Fibroblast of gingiva (primary cell): ENCODE data around the gene KCTD3.

ENCODE experiments used
- DNase-seq: peaks from one replicate; pipeline ENCODE4 v3.0.0-alpha.2; 2011; ENCODE audit warnings: low read depth

KCTD3 gene

DNA sequence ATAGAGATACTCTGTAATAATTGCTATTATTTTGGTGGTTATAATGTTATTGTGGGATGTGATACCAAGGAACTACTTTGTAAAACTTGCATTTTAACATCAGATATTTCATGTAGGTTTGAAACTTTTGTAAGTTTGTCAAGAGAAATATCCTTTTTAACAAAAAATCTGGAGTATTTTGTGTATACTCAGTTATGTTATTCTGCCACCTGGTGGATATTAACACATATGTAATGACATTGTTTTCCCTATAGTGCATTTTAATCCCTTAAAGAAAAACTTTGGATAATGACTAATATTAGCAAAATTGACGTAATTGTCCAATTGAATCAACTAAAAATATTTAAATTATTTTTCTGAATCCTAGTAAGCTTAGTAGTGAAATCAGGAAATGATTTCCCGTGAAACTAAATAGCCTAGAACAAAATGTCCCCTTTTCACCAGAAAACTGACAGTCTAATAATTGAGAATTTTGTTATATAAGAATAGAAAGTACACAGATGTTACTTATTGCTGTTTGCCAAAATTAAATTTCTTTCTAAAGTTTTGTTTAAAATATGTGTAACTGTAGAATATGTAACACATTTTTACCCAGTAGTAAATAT is 39.6 kb downstream of the KCTD3 start:
- DNase-seq: no peak

DNA sequence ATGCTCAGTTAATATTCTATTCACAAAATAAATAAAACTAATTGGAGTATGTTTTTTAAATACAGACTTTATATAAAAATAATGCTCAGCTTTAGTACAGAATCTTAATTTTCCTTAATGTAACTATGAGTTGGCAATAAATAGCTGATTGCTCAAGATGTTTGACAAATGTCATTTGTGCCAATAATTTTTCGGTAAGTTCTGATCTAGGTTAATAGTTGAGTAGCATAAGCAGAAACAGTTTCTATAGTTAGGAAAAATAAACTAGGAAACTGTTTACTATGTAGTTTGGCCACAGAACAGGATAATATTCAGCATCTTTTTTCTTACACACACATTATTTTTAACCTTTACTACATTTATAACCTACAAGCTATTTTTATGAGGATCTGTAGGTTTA is 40.3 kb downstream of the KCTD3 start:
- DNase-seq: no peak

DNA sequence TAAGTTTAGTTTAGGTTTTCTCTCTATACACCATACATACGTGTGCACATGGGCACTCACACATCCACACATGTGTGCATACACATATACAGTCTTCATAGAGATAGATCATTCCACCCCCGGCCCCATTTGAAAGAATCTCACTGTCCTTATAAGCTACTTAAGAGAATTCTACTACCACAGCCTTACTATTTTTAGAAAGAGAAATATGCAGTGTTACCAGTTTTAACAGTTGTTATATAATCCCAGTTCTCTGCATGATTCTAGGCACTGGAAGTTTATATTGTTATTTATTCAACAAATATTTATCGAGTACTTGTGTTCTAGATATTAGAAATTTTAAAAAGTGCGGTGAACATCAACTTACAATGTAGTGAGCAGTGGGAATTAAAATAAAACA is 41.5 kb downstream of the KCTD3 start:
- no peak for DNase-seq

DNA sequence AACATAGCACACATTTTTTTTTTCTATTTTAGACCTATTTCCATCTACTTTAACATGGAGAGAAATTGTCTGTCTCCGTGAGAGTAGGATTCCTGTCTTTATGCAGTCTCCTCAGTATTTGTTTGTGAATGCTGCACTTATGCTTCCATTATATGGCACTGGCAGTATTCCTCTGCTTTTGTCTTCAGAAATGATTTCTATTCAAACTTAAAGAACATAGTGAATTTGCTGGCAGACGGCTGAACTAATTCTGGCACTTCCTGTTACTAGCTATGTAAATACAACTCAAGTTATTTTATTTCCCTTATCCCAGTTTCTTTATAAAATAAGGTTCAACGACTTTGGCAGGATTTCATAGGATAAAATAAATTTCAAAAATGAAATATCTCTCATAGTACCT is 45.3 kb downstream of the KCTD3 start:
- DNase-seq: no peak

DNA sequence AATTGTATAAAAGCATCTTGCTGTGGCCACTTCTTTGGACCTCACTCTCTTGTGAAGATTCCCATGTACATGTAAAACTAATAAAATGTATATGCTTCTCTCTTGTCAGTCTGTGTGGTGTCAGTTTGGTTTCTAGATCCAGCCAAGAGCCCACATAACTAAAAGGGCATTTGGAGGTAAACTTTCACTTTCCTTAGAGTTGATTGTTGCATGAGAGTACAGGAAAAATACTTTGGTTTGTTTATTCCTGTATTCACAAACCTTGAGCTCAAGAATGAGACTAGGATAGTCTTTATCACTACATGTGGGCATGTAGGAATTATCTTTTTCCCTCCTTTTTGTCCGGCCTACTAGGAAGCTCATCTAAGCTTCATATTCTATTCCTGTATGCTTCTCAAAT is 50.9 kb downstream of the KCTD3 start:
- no peak for DNase-seq

DNA sequence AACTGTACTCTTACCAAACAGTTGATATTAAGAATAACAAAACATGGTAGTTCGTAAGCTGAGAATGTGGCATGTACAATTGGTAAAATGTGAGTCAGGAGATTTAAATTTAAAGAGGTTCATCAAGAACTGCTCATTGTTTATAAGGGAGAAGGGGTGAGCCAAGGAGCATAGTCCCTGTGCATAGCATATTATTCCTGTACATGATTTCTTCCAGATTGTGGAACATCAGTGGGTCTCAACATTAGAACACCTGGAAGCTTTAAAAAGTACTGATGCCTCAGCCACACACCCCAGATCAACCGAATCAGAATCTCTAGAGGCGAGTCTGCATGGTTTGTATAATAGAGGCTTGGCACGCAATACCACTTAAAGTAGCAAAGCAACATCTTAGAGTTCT is 56.1 kb downstream of the KCTD3 start:
- peak; percentile 9 for DNase-seq

DNA sequence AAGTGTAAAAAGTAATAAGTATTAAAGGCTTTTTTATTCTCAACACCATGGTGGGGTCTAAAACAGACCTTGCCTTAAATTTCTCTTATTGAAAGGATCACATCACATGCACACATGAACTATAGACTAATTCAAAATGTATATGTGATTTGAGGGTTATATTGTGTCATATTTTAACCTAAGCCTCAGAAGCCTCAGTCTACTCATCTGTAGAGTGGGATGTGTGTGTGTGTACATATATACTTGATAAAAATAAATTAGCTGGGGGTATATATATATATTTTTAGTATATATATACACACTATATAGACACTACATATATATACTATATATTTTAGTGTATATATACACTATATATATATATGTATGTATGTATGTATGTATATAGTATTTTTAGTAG is 58.8 kb downstream of the KCTD3 start:
- no peak for DNase-seq

DNA sequence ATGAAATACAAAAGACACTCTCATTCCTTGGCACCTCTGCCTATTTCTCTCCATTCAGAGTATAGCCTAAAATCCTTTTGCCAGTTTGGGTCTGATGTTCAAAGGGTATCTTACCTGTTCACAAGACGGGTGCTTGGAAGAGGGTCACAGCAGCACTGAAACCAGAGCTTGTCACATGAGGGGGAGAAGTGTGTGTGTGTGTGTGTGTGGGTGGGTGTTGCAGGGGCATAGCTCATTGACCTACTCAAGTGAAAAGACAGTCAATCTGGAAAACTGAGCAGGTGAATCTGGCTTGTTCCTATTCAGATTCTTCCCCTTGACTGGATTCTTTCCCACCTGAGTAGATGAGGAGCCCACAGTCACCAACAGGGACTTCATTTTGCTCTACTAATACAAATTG is 63.9 kb downstream of the KCTD3 start:
- DNase-seq: no peak

DNA sequence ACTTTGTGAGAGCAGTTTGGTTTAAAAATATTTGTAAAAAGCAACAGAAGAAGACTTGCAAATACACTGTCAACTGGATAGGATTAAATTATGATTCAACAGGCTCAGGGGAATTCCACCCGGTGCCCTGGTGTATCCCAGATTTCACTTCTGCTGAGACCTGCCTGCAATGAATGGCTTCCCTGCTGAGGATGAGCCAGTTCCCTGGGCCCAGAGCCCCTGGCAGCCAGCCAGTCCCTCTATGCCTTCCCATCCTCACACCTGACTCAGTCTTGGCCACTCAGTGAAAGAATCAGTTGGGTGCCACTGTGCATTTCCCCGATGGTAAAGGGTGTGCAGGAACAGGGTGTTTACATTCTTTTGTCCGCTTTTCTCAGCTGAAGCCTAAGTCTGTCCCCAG is 64.4 kb downstream of the KCTD3 start:
- no peak for DNase-seq

DNA sequence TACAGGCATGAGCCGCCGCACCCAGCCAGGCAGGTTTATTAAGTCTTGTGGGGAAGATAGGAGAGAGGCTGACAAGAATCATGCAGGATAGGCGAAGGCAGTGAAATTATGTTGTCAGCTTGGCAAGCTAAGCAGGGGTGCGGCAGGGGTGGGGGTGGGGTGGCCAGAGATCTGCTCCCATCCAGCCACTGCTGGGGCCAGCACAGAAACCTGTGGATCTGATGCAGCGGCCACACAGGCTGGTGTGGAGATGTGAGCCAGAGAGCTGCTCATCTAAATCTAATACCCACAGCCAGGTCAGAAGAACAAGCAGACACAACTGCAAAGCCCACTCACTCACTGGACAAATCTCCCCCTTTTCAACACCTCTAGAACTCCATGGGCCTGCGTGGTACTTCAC is 68.7 kb downstream of the KCTD3 start:
- DNase-seq: no peak

DNA sequence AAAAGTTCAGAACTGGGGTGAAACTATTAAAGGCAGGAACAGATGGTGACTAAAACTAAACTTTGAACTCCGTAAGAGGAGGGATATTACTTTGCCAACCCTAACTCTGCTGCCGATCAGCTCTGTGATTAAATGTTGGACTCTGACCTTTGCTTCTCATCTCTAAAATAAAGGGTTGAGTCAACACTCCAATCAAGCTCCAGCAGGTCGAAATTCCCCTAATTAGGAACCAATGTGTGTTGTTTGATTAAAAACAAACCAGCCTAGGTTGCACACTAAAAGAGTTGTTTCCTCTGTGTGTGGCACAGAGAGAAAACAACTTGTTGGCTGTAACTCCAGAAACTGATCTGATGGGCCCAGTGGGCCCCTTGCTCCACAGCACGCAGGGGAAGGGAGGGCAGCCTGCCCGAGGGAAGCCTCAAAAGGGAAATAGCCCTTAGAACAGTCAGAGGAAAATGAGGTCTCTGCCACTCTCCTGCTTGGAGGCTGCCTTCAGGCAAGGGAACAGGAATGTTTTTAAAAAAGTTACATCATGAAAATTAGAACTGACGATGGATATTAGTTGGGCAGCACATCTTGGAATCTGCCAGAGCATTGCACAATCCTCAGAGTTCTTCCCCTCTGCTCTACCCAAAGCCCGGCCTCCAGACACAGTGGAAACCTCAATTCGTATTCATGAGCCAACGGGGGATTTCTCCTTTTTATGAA is 69.3 kb downstream of the KCTD3 start:
- DNase-seq: peak; percentile 93

DNA sequence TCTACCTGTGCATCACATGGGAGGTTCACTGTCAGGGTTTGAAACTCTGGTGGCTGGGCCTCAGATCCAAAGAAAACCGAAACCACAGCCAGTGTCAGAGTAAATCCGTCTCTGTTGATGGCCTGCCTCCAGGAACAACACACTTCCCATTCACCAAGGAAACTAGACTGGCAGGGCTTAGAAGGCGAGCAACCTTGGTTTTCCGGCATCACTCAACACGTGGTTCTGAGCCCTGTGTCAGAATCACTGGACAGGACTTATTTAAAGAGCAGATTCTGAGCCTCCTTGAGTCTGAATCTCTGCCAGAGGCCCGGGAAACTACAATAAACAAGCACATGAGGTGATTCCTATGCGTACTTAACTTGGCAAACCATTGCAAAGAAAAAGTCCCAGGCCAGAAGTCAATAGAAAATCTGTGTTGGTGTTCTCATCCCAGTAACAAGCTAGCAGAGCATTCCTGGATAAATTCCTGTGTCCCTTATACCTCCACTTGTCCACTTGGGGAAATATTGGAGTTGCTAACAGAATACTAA is 70.0 kb downstream of the KCTD3 start:
- peak; percentile 89 for DNase-seq

DNA sequence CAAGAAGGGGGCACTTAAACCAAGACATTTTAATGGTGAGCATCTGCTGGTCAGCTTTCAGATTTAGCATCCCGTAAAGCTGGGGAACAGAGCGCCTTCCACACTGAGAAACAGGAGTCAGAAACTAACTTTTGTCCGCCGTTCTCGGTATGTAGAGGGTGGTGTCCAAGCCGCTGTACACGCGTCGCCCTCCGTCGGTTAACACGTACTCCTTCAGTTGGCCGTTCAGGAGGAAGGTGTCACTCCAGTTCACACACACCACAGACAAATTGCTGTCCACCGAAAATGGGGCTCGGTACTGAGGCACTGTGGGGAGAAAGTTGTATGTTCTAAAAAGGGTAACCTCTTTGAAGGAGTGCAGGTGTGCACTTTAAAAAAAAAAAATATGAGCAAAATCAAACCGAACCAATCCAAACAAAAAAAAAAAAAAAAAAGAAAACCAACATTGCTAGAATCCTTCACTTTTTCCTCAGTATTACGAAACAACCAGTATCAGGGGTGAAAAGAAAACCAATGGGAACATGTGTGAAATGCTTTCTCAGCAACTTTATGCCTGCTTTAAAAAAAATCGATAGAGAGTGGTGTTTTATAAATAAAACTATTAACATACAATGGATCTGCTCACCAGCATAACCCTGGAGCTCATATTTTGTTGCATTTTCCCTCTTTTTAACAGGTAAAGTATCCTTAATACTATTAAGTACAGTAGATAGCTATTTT is 73.5 kb downstream of the KCTD3 start:
- DNase-seq: no peak

DNA sequence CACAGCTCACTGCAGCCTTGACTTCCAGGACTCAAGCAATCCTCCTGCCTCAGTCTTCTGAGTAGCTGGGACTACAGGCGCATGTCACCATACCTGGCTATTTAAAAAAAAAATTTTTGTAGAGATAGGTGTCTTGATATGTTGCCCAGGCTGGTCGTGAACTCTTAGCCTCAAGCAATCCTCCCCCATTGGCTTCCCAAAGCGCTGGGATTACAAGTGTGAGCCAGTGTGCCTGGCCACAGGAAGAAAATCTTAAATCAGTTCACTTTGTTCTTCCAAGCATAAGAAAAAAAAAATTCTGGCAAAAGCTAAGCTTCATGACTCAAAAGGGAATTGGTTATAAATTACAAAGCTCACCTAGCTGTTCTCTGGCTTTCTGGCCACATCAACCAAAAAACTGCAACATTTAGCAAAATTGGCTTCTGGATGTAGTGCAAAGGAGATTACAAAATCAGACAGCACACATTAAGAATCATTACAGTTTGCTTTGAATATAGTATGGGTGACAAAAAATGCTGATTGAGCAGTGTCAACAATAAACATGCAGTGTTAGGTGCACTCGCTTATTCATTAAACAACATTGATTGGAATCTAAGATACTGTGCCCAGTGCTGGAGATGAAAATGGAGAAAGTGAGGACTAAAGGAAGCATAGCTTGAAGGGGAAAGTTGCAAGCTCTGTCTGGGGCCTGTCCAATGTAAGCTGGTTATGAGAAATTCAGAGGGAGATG is 76.7 kb downstream of the KCTD3 start:
- DNase-seq: no peak

DNA sequence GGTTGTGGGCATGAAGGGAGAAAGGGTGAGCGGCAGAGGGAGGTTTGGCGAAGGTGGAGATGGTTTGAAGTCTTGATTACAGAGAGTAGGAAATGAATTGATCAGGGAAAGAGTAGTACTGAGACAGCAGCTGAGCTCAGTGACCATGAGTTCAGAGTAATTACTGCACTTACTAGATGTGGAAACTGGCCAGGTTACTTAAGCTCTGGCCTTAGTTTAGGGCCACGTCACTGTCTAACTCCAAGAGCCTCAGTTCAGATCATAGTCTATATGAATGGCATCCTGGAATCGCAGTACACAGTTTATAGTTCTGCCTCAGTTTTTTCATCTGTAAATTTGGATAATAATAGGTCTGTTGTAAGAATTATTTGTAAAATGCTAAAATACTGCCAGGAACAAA is 78.1 kb downstream of the KCTD3 start:
- no peak for DNase-seq

DNA sequence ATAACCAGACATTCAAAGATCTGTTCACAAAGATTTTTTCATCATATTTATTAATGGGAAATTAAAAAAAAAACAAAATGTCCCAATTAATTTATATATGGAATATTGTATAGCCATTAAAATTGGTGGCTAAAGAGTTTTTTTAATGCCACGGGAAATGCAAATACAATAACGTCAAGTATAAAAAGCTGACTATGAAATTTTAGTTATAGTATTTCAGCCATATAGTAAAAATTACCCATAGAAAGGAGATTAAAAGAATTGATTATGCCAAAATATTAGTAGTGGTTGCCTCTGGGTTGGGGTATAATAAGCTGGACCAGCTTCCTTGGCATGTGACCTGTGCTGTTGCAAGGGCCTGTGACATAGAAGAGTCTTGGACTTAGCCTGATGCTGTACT is 78.8 kb downstream of the KCTD3 start:
- no peak for DNase-seq

DNA sequence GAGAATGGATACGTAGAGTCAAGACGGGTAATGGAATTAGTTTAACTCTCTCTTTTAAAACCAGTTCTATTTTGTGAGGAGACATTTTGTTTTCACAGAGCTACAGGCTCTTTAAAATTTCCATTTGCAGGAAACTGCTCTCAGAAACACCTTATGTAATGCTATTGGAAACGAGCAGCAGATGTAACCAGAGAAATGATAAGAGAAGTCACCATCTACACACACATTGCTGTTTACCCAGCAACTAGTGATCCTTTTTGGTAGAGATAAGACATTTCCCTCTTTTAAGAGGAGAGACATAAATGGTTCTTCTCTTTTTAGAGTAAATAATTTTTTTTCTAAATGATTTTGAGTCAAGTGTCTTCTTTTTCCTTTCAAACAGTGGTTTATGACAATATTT is 80.6 kb downstream of the KCTD3 start:
- DNase-seq: no peak

DNA sequence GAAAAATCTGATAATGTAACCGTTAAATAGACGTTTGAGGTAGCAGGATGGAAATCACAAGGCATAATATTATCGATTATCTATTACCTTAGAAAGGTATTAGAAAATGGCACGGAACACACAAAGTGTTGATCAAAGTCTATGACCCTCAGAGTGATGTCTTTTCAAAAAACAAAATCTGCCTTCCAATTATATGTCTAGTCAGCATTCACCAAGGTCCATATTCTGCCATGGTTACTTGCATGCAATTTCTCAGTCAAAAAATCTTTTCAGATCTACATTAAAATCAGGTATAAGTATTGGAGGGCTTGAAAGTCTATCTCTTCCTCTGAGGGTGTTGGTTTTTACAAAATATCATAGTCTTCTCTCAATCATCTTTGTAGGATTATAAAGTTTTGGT is 81.9 kb downstream of the KCTD3 start:
- DNase-seq: no peak

DNA sequence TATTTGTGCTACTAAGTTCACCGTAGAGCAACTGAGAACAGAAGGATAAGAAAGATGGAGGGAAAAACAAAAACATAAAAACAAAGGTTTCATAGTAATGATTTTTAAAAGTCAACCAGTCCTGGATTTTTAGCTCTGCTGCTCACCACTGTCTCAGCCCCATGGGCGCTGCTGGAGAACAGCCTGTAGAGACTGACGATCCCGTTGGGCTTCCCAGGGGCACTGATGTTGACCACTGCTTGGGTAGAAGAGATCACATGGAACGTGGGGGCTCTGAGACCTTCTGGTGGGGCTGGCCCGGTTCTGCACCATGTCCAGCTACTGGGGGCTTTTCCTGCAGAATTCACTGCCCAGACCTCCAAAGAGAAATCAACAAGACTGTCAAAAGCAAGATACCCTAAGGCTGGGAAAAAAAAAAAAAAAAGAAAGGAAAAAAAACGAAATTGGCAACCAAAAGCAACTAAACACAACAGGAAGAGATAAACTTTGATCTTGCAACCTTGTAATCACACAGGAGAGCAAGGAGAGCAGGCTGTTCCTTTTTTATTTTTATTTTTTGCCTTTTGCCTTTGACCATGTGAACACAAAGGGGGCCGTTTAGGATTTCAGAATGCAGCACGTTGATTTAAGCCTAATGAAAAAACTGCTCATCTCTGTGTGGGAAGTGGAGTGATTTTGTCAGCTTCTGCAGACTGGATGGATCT is 83.5 kb downstream of the KCTD3 start:
- no peak for DNase-seq

DNA sequence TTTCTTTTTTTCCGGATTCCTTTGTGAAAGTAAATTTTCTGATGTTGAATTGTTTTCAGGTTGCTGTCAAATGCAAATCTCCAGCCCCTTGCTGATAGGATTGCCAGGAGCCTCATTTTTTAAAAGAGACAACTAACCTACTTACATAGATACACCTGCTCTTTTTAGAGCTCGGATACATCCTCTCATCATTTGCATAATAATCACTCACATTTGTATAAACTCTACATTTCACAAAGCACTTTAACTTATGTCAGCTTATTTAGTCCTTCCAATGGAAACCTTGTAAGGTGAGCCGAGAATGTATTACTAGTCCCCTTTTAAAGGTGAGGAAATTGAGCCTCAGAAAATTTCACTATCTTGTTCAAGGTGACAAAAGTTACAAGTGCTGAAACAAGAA is 84.8 kb downstream of the KCTD3 start:
- no peak for DNase-seq

DNA sequence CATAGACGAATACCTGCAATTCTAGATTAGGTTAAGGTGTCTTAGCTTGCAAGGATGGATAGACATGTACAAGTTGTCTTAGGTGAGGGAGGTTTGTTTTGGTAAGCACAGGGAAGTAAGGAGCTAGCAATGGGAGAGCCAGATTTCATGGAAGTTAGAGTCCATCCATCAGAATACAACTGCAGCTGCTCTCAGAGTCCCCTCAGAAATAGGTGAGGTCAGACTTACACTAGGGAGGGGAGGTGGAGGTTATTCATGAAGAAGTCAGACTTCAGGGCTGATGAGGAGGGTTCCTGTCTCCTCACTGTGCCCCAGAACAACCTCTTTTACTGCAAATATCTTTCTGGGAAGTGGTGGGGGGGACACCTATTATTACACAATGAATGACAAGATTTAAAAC is 85.3 kb downstream of the KCTD3 start:
- no peak for DNase-seq

DNA sequence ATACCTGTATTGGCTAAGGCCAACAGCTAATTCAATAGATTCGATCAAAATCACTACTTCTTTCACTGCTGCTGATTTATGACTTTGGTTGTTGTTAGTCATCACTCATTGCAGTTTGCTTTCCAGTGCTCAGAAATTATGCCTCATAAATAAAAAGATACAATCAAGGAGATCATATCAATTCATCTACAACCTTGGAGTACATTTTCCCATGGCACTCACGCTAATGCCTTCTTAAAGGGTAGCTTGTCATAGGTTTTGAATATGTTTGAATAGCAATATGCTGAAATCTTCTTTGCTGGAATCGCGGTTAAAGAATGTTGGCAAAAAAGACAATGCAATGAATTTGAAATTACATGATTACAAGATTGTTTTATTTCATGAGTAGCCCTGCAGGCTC is 89.9 kb downstream of the KCTD3 start:
- DNase-seq: no peak
